GM12891 (cell line): ENCODE measurements around the gene TUBB2A.

Experiments used
- POLR2A ChIP-seq: IDR thresholded peaks from 2 replicates; pipeline ENCODE4 v1.6.1; 2011; ENCODE audit warnings: low read depth, low read length, control low read depth
- POLR2AphosphoS5 ChIP-seq: IDR thresholded peaks from 2 replicates; pipeline ENCODE4 v1.6.1; 2011; ENCODE audit warnings: low read depth, low read length, control low read depth

DNA sequence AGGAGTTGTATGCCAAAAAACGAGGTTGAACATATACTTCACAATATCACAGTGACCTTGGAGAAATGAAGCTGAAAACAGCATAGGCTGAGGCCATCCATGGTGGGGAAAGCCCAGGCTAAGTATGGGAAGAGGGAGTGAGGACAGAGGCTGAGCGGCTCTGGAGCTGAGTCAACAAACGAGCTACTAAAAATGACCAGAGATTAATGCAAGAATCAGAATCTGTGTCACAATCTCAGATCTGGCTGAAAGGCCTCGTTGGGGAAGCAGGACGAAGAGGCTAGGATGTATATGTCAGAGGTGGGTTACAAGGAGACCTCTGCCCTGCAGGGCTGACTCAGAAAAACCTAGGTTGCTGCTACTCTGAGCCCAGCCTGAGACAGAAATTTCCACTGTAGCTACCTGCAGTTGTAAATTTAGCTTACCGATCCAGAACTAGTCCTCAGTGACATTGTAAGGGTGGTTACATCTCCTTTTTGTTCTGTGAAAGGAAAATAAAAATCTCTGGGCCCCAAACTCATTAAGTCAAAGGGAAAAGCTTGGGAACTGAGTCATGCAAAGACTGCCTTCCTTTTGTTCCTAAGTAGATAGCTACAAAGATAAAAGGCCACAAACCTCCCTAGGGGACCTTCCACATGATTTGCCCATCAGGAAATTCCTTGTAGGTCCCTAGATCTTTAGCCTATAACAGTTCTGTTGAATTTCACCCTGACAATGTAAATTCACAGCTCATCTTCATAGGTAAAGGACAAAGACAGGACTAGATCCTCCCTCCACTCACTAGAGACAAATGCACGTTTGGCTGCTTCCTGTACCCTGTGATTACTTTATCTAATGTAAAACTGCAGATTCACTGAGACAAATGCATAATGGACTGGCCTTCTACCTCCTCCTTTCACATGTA lies 8.5 kb upstream of the TUBB2A start:
- TF ChIP-seq POLR2AphosphoS5 (no peak), POLR2A (no peak)
